Spleen (tissue), 7 donors: ENCODE data around the gene AP1G1.

ENCODE experiments used
- POLR2A ChIP-seq, 3 donors: fragments of 450-650 bp; IDR thresholded peaks; one replicate each; pipeline ENCODE4 v1.5.1; 2017; ENCODE audit warnings: antibody characterized with exemption in 3 of 3, mild to moderate bottlenecking in 1 of 3
- POLR2AphosphoS5 ChIP-seq, 3 donors: sonication (generic); formaldehyde crosslinking; IDR thresholded peaks; one replicate each; pipeline ENCODE4 v1.5.1; 2017; ENCODE audit warnings: antibody characterized with exemption in 3 of 3
- TF ChIP-seq, protein P1 (sequence below), 11 experiments: fragments of 200-600 bp in 7 of 11; fragments of 450-650 bp in 4 of 11; sonication (generic) in 4 of 11; IDR thresholded peaks in 8 of 11; conservative IDR thresholded peaks in 3 of 11; 1 replicate in 7 of 11; 2 replicates in 4 of 11; pipeline versions ENCODE4 v1.4.0 to v1.8.0; 2016 to 2021; ENCODE audit warnings: antibody characterized with exemption in 11 of 11, inconsistent platforms in 4 of 11, mild to moderate bottlenecking in 1 of 11
- donor health status: DM: no; HTN: no; CAD: no; lungs with moderate emphysema.
- donor health status: DM: no; HTN: no; CAD: no.
- donor health status: DM: no; HTN: no; CAD: no.

DNA sequence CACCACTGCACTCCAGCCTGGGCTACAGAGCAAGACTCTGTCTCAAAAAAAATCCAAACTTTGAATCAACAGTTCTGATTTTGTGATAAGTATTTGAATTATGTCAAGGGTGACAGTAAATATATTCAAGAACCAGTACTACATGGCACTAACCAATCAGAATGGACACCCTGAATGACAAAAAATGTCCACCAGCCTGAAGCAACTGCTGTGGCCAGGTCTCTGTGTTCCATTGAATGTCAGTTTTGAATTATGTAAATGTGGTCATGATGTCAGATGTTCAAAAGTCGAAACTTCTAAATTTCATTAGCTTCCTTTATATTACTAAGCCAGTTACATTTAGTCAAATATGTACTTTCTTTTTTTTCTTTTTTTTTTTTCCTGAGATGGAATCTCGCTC is 21.7 kb upstream of the AP1G1 start:
- TF ChIP-seq, protein P1, sequence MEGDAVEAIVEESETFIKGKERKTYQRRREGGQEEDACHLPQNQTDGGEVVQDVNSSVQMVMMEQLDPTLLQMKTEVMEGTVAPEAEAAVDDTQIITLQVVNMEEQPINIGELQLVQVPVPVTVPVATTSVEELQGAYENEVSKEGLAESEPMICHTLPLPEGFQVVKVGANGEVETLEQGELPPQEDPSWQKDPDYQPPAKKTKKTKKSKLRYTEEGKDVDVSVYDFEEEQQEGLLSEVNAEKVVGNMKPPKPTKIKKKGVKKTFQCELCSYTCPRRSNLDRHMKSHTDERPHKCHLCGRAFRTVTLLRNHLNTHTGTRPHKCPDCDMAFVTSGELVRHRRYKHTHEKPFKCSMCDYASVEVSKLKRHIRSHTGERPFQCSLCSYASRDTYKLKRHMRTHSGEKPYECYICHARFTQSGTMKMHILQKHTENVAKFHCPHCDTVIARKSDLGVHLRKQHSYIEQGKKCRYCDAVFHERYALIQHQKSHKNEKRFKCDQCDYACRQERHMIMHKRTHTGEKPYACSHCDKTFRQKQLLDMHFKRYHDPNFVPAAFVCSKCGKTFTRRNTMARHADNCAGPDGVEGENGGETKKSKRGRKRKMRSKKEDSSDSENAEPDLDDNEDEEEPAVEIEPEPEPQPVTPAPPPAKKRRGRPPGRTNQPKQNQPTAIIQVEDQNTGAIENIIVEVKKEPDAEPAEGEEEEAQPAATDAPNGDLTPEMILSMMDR (IDR thresholded peaks at IDR 0.05 in 8 of 11, conservative IDR thresholded peaks at IDR 0.05 in 3 of 11) = no peak
- TF ChIP-seq POLR2AphosphoS5 (IDR thresholded peaks at IDR 0.05) (no peak), POLR2A (IDR thresholded peaks at IDR 0.05) (no peak)
